Progenitor cell of endocrine pancreas (in vitro differentiated cells): ENCODE data around the gene GRAP2. TPM values are rescaled to one million over a fixed set of nuclear protein-coding genes. Genes with fewer than 3 reads are reported as not detected.

Experiments used
- DNase-seq: peaks from one replicate; pipeline ENCODE4 v3.0.0; 2021; ENCODE audit warnings: low spot score; ENCODE audit not compliant: unreplicated experiment
- H3K27ac Mint-ChIP-seq: 2 replicates; pipeline ENCODE4 v1.8.0; 2021; ENCODE audit warnings: mild to moderate bottlenecking, moderate library complexity, mixed read lengths
- H3K27me3 Mint-ChIP-seq: 2 replicates; pipeline ENCODE4 v1.8.0; 2021; ENCODE audit warnings: mixed read lengths
- H3K36me3 Mint-ChIP-seq: 2 replicates; pipeline ENCODE4 v1.8.0; 2022; ENCODE audit warnings: mixed read lengths; ENCODE audit not compliant: insufficient read depth
- H3K4me1 Mint-ChIP-seq: 2 replicates; pipeline ENCODE4 v1.8.0; 2021; ENCODE audit warnings: low read depth, mixed read lengths
- H3K4me3 Mint-ChIP-seq: 2 replicates; pipeline ENCODE4 v1.8.0; 2021; ENCODE audit warnings: low read depth, mild to moderate bottlenecking, moderate library complexity, mixed read lengths
- H3K9me3 Mint-ChIP-seq: 2 replicates; pipeline ENCODE4 v1.8.0; 2021; ENCODE audit warnings: low read depth, mixed read lengths
- CTCF ChIP-seq: fragments of 200-600 bp; sonication (generic); IDR thresholded peaks from one replicate; pipeline ENCODE4 v1.5.0; 2021; ENCODE audit warnings: antibody characterized with exemption, mild to moderate bottlenecking; ENCODE audit not compliant: unreplicated experiment
- total RNA-seq: library from RNA; stranded (reverse); gene quantifications from 2 replicates; pipeline ENCODE4 v1.2.1, GENCODE V29; 2021

GRAP2 gene
- total RNA-seq, 1 donor from 2014 or later: 0.60 TPM

DNA sequence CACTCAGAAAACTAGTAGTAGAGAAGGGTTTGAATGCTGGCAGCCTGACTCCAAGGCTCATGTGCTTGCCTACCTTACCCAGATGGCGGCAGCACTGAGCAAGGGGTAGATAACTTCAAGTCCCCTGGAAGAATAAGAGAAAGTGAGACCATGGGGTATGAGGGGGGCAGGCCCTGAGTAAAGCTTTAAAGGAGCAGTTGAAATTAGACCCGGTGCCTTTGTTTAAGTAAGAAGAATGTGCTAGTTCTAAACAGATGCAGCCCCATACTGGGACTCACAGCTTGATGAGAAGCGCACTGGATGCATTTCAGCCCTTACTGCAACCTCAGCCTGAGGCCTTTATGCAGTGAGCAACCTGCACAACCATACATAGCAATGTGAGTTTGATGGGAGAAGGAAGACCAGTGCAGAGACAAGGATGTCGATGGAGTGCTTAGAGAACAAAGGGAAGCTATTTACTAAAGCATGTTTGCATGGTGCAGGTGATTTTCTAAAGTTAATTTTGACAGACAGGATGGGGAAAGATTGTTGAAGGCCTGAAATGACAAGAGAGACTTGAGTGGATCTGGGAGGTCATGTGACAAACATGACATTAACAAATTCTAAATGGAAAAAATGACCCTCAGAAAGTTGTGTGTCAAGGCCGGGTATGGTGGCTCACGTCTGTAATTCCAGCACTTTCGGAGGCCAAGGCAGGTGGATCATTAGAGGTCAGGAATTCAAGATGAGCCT is 32.2 kb downstream of the GRAP2 start:
- no peak overlapping the region for H3K4me3 Mint-ChIP-seq
- peak; percentile 57 for TF ChIP-seq CTCF
- H3K27ac Mint-ChIP-seq: no peak overlapping the region
- no peak for DNase-seq
- H3K4me1 Mint-ChIP-seq: peaks cover 8% of the 10 kb centered on the region
- H3K36me3 Mint-ChIP-seq: no peaks in the 10 kb centered on the region
- H3K27me3 Mint-ChIP-seq: peaks cover 33% of the 10 kb centered on the region
- H3K9me3 Mint-ChIP-seq: no peaks in the 10 kb centered on the region

DNA sequence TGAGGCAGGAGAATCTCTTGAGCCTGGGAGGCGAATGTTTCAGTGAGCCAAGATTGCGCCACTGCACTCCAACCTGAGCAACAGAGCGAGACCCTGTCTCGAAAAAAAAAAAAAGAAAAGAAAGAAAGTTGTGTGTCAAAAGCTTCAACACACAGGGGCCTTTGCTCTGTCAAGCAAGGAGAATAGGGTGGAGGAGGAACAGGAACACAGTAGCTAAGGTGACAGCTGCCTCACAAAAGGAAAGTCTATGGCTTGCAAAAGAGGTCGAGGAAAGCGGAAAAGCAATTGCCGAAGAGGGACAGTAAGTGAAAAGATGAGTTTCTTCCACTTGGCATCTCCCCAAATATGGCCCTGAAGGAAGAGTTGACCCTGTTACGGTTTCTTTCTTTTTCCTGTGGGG is 32.9 kb downstream of the GRAP2 start:
- peaks cover 33% of the 10 kb centered on the region for H3K27me3 Mint-ChIP-seq
- peaks cover 8% of the 10 kb centered on the region for H3K4me1 Mint-ChIP-seq
- no peak overlapping the region for H3K4me3 Mint-ChIP-seq
- no peak for DNase-seq
- H3K9me3 Mint-ChIP-seq: no peaks in the 10 kb centered on the region
- no peaks in the 10 kb centered on the region for H3K36me3 Mint-ChIP-seq
- H3K27ac Mint-ChIP-seq: no peak overlapping the region
- no peak for TF ChIP-seq CTCF

GRCh38 chr22:39935116-39935515 is 34.2 kb downstream of the GRAP2 start:
- H3K27ac Mint-ChIP-seq: no peak overlapping the region
- H3K36me3 Mint-ChIP-seq: no peaks in the 10 kb centered on the region
- H3K9me3 Mint-ChIP-seq: no peaks in the 10 kb centered on the region
- no peak overlapping the region for H3K4me3 Mint-ChIP-seq
- no peak for TF ChIP-seq CTCF
- peaks cover 33% of the 10 kb centered on the region for H3K27me3 Mint-ChIP-seq
- no peak for DNase-seq
- H3K4me1 Mint-ChIP-seq: peaks cover 8% of the 10 kb centered on the region

- peak overlapping the region; percentile 2 for H3K27ac Mint-ChIP-seq
- TF ChIP-seq CTCF: no peak
- H3K36me3 Mint-ChIP-seq: no peaks in the 10 kb centered on the region
- no peak for DNase-seq
- H3K4me3 Mint-ChIP-seq: no peak overlapping the region
- H3K9me3 Mint-ChIP-seq: no peaks in the 10 kb centered on the region
- H3K27me3 Mint-ChIP-seq: peaks cover 33% of the 10 kb centered on the region
- H3K4me1 Mint-ChIP-seq: peaks cover 8% of the 10 kb centered on the region
Measured at GRCh38 chr22:39935612-39936011, 34.7 kb downstream of the GRAP2 start.

- Mint-ChIP-seq H3K9me3 (no peaks in the 10 kb centered on the region), H3K4me1 (peaks cover 9% of the 10 kb centered on the region)
- TF ChIP-seq CTCF: no peak
Measured at GRCh38 chr22:39936523-39937145, 35.8 kb downstream of the GRAP2 start.

More at GRCh38 chr22:39936523-39937145, 35.8 kb downstream of the GRAP2 start:
- Mint-ChIP-seq H3K36me3 (no peaks in the 10 kb centered on the region), H3K4me3 (no peak overlapping the region), H3K27ac (no peak overlapping the region), H3K27me3 (peaks cover 33% of the 10 kb centered on the region)
- no peak for DNase-seq
